Kidney epithelial cell (primary cell): ENCODE measurements around the gene PAPLN. TPM values are rescaled to one million over a fixed set of nuclear protein-coding genes. Genes with fewer than 3 reads are reported as not detected.

ENCODE experiments used
- DNase-seq: peaks from one replicate; pipeline ENCODE4 v3.0.0-alpha.2; 2010; ENCODE audit warnings: low read depth
- H3K27me3 ChIP-seq: 2 replicates; pipeline ENCODE4 v1.6.0; 2011; ENCODE audit warnings: low read length; ENCODE audit not compliant: control insufficient read depth, insufficient read depth
- H3K36me3 ChIP-seq: 2 replicates; pipeline ENCODE4 v1.5.1; 2011; ENCODE audit warnings: low read length; ENCODE audit not compliant: control insufficient read depth, insufficient read depth
- H3K4me3 ChIP-seq: 2 replicates; pipeline ENCODE4 v1.5.1; 2011; ENCODE audit warnings: low read depth, mild to moderate bottlenecking, control low read depth, low read length
- CTCF ChIP-seq: IDR thresholded peaks from 2 replicates; pipeline ENCODE4 v1.5.1; 2011; ENCODE audit warnings: mild to moderate bottlenecking, moderate library complexity, low read length, control low read depth, inconsistent platforms; ENCODE audit not compliant: insufficient read depth, poor library complexity, severe bottlenecking
- total RNA-seq: library from RNA; depleted of rRNA; stranded (reverse); fragments of >200 nt; gene quantifications from 2 replicates; pipeline ENCODE4 v1.2.3, GENCODE V29; 2015

The PAPLN gene
- total RNA-seq, 1 donor from 2014 or later: 23.3 TPM

GRCh38 chr14:73262427-73263183, 25.3 kb downstream of the PAPLN start:
- TF ChIP-seq CTCF: no peak
- H3K4me3 ChIP-seq: no peak overlapping the region
- DNase-seq: no peak
- H3K27me3 ChIP-seq: no peaks in the 10 kb centered on the region
- peaks cover 4% of the 10 kb centered on the region for H3K36me3 ChIP-seq

DNA sequence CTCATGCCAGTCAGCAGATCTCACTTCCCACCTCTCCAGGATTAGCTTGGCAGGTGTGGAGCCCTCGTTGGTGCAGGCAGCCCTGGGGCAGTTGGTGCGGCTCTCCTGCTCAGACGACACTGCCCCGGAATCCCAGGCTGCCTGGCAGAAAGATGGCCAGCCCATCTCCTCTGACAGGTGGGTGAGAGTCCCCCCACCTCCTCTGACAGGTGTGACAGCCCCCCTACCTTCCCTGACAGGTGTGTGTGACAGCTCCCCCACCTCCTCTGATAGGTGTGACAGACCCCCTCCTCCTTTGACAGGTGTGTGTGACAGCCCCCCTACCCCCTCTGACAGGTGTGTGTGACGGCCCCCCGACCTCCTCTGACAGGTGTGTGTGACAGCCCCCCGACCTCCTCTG, 26.3 kb downstream of the PAPLN start:
- DNase-seq: no peak

DNA sequence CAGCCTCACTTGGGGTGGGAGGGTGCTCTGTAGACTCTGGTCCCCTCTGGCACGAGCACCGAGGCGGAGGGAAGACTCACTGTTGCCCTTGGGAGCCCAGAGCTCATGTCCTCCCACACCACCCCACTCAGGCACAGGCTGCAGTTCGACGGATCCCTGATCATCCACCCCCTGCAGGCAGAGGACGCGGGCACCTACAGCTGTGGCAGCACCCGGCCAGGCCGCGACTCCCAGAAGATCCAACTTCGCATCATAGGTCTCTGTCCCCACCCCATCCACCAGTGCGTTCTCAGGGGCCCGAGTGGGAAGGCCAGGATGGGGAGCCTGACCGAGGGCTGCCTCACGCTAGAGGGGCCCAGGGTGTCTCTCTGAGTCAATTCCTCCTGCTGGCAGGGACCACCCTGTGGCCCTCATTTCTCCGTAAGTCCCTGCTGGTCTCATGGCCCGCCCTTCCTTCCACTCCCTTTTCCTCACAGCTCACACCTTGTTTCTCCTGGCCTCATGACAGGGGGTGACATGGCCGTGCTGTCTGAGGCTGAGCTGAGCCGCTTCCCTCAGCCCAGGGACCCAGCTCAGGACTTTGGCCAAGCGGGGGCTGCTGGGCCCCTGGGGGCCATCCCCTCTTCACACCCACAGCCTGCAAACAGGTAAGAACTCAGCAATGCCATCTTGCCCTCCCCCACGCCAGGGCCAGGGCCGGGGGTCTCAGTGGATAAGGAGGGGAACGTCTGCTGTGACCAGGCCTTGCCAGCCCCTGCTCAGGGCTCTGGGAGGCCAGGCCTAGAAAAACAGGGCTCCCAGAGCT, 27.0 kb downstream of the PAPLN start:
- Histone ChIP-seq H3K36me3 (peaks cover 5% of the 10 kb centered on the region), H3K4me3 (no peak overlapping the region), H3K27me3 (no peaks in the 10 kb centered on the region)
- TF ChIP-seq CTCF: no peak
- DNase-seq: no peak

More for the DNA sequence above, 26.3 kb downstream of the PAPLN start:
- TF ChIP-seq CTCF: no peak
- Histone ChIP-seq H3K4me3 (no peak overlapping the region), H3K36me3 (peaks cover 5% of the 10 kb centered on the region), H3K27me3 (no peaks in the 10 kb centered on the region)

- TF ChIP-seq CTCF: no peak
Observed at GRCh38 chr14:73264885-73265720, 27.8 kb downstream of the PAPLN start.

DNA sequence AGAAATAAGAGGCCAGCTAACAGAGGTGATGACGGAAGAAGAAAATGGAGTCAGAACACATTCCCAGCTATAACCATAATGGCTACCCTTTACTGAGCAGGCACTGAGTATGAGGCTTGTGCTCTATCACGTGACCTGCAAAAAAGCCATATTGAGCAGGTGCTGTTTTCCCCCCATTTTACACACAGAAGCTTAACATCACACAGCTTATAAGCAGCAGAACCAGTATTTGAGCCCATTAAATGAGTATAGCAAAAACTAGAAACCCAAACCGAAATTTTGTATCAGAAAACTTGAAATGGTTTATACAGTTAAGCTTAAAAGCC, 28.4 kb downstream of the PAPLN start:
- Histone ChIP-seq H3K36me3 (peaks cover 4% of the 10 kb centered on the region), H3K27me3 (no peaks in the 10 kb centered on the region), H3K4me3 (no peak overlapping the region)
- no peak for DNase-seq
- no peak for TF ChIP-seq CTCF

More at GRCh38 chr14:73264885-73265720, 27.8 kb downstream of the PAPLN start:
- H3K27me3 ChIP-seq: no peaks in the 10 kb centered on the region
- no peak for DNase-seq
- no peak overlapping the region for H3K4me3 ChIP-seq
- H3K36me3 ChIP-seq: peaks cover 4% of the 10 kb centered on the region
